IPS DF 19.7 (cell line): ENCODE results near the gene ZNF14.
"Not testable (repeated sequence)": the region's sequence is repeated elsewhere in the genome, so short reads cannot be mapped to it uniquely, and the experiment has no call there.

Experiments used
- DNase-seq: peaks from one replicate; pipeline ENCODE4 v3.0.0-alpha.2; 2013; ENCODE audit warnings: low read depth, low spot score

ZNF14 gene

GRCh38 chr19:19732579-19733501 lies at the start of gene ZNF14:
Gene ZNF14 (minus strand): TSS chr19:19733112. CDS start chr19:19732958, 154 bp downstream.
- peak; percentile 75 for DNase-seq

- DNase-seq: not testable (repeated sequence)
Measured at GRCh38 chr19:19781791-19782190, 48.9 kb upstream of the ZNF14 start.

- DNase-seq: no peak
Measured at GRCh38 chr19:19778666-19779065, 45.8 kb upstream of the ZNF14 start.

- DNase-seq: no peak
Measured at GRCh38 chr19:19777692-19778091, 44.8 kb upstream of the ZNF14 start.

GRCh38 chr19:19776206-19777008 lies 43.5 kb upstream of the ZNF14 start:
- DNase-seq: peak; percentile 98

- no peak for DNase-seq
Measured at GRCh38 chr19:19775891-19776205, 42.9 kb upstream of the ZNF14 start.

GRCh38 chr19:19774354-19775033 lies 41.6 kb upstream of the ZNF14 start:
- DNase-seq: no peak

GRCh38 chr19:19771963-19772362 lies 39.1 kb upstream of the ZNF14 start:
- DNase-seq: not testable (repeated sequence)

GRCh38 chr19:19769971-19770370 lies 37.1 kb upstream of the ZNF14 start:
- DNase-seq: not testable (repeated sequence)

- DNase-seq: no peak
Measured at GRCh38 chr19:19758164-19758563, 25.3 kb upstream of the ZNF14 start.

- DNase-seq: no peak
Measured at GRCh38 chr19:19752760-19753403, 20.0 kb upstream of the ZNF14 start.

GRCh38 chr19:19751846-19752245 lies 18.9 kb upstream of the ZNF14 start:
- DNase-seq: no peak

GRCh38 chr19:19750842-19751790 lies 18.2 kb upstream of the ZNF14 start:
- no peak for DNase-seq

- no peak for DNase-seq
Measured at GRCh38 chr19:19749908-19750841, 17.3 kb upstream of the ZNF14 start.

- DNase-seq: no peak
Measured at GRCh38 chr19:19749117-19749907, 16.4 kb upstream of the ZNF14 start.

GRCh38 chr19:19748249-19748938 lies 15.5 kb upstream of the ZNF14 start:
- DNase-seq: no peak

- DNase-seq: no peak
Measured at GRCh38 chr19:19747357-19748220, 14.7 kb upstream of the ZNF14 start.
